Measurements from ENCODE around the gene CAMKMT.

DNA sequence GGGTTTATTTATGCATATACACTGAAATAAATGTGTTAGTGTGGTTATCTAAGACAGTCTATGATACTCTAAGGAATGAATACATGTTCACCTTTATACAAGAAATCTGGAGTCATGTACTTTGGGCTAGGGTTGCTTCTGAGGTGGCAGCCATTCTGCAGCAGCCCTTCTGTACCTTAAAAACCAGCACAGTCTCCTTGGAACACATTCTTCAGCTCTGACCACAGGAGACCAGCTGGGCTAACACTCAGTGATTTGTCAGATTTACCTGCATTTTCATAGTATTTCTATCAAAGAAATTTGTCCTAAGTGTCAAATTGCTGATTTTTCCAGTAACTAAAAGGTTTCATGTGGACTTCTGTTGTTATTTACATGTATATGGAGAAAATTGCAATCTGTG, 167.7 kb downstream of the CAMKMT start:
- TF ChIP-seq POLR2AphosphoS5 (IDR thresholded peaks at IDR 0.05), result no peak
- no peak for TF ChIP-seq POLR2A (IDR thresholded peaks at IDR 0.05)
- TF ChIP-seq, protein P1, sequence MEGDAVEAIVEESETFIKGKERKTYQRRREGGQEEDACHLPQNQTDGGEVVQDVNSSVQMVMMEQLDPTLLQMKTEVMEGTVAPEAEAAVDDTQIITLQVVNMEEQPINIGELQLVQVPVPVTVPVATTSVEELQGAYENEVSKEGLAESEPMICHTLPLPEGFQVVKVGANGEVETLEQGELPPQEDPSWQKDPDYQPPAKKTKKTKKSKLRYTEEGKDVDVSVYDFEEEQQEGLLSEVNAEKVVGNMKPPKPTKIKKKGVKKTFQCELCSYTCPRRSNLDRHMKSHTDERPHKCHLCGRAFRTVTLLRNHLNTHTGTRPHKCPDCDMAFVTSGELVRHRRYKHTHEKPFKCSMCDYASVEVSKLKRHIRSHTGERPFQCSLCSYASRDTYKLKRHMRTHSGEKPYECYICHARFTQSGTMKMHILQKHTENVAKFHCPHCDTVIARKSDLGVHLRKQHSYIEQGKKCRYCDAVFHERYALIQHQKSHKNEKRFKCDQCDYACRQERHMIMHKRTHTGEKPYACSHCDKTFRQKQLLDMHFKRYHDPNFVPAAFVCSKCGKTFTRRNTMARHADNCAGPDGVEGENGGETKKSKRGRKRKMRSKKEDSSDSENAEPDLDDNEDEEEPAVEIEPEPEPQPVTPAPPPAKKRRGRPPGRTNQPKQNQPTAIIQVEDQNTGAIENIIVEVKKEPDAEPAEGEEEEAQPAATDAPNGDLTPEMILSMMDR (IDR thresholded peaks at IDR 0.05), result no peak
- no peak for TF ChIP-seq EP300 (IDR thresholded peaks at IDR 0.05)
